Skeletal muscle tissue (tissue), 4 donors: ENCODE results near the gene RRP7A. TPM values are rescaled to one million over a fixed set of nuclear protein-coding genes. Genes with fewer than 3 reads are reported as not detected.
A peak's percentile ranks its signal among the peaks of the same experiment; 100 is the strongest.
"Not testable (repeated sequence)": the region's sequence is repeated elsewhere in the genome, so short reads cannot be mapped to it uniquely, and the experiment has no call there.

ENCODE experiments used
- H3K27ac ChIP-seq: one replicate; pipeline ENCODE4 v1.7.0; 2013; ENCODE audit warnings: mild to moderate bottlenecking, low read depth, low read length, inconsistent platforms
- H3K27me3 ChIP-seq, 3 donors: one replicate each; pipeline ENCODE4 v1.7.0; 2013; ENCODE audit warnings: low read length in 3 of 3; ENCODE audit not compliant: control insufficient read depth in 3 of 3, insufficient read depth in 3 of 3
- H3K36me3 ChIP-seq, 3 donors: one replicate each; pipeline ENCODE4 v1.7.0; 2013; ENCODE audit warnings: low read length in 3 of 3; ENCODE audit not compliant: control insufficient read depth in 3 of 3, insufficient read depth in 3 of 3
- H3K4me1 ChIP-seq, 3 donors: one replicate each; pipeline ENCODE4 v1.7.0; 2013; ENCODE audit warnings: low read length in 3 of 3, mild to moderate bottlenecking in 3 of 3; ENCODE audit not compliant: control insufficient read depth in 3 of 3, insufficient read depth in 3 of 3
- H3K4me3 ChIP-seq, 3 donors: one replicate each; pipeline ENCODE4 v1.7.0; 2013; ENCODE audit warnings: low read length in 3 of 3
- H3K9ac ChIP-seq, 3 donors: one replicate each; pipeline ENCODE4 v1.7.0; 2013; ENCODE audit warnings: low read length in 3 of 3, mild to moderate bottlenecking in 3 of 3, moderate library complexity in 2 of 3, low read depth in 1 of 3
- H3K9me3 ChIP-seq, 3 donors: one replicate each; pipeline ENCODE4 v1.7.0; 2013; ENCODE audit warnings: low read length in 3 of 3; ENCODE audit not compliant: control insufficient read depth in 3 of 3
- total RNA-seq: library from RNA; depleted of rRNA; stranded (reverse); fragments of >200 nt; gene quantifications from one replicate; pipeline ENCODE4 v1.2.3, GENCODE V29; 2014
- donor health status: Osteomylitis.

Gene RRP7A
- total RNA-seq, 1 donor from 2014 or later = 13.0 TPM

GRCh38 chr22:42508327-42508974, 11.1 kb downstream of the RRP7A start:
- H3K4me3 ChIP-seq = not testable (repeated sequence)

GRCh38 chr22:42500836-42501179, 18.8 kb downstream of the RRP7A start:
- Histone ChIP-seq H3K27ac (no peak overlapping the region), H3K36me3 (no peaks in the 10 kb centered on the region), H3K4me1 (peaks cover 4 to 6% (median 6%) of the 10 kb centered on the region in 3 donors), H3K4me3 (peak overlapping the region; percentile 30 to 66 (median 65)), H3K9ac (peak overlapping the region in 2 of 3 donors; percentile 45 to 62), H3K27me3 (no peaks in the 10 kb centered on the region), H3K9me3 (no peaks in the 10 kb centered on the region)

More at GRCh38 chr22:42508327-42508974, 11.1 kb downstream of the RRP7A start:
- H3K27ac ChIP-seq, H3K27me3 ChIP-seq, H3K9me3 ChIP-seq, H3K36me3 ChIP-seq, H3K9ac ChIP-seq, H3K4me1 ChIP-seq: not testable (repeated sequence)

DNA sequence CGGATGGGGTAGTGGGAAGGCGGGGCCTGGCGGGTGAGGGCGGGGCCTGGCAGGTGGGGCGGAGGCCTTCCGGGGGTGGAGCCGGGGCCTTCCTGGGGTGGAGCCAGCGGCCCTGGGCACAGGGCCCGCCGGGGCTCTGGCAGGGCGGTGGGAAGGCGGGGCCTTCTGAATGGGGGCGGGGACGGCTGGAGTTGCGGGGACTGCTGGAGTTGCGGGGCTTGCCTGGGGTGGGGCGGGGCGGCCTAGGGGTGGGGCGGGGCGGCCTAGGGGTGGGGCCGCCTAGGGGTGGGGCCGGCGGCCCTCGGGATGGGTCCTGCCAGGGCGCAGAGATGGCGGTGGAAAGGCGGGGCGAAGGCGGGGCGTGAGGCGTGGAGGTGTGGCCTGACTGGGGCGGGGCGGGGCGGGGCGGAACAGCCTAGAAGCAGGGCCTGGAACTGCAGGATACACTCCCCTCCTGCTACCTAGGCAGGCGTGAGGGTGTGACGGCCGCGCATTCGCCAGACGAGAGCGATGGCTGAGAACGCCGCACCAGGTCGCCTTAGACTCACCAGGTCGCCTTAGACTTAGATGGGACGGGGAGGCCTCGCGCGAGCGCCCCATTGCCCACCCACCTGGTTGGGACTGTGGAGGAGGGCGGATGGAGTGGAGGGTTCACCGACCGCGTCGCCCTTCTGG, 19.3 kb downstream of the RRP7A start:
- Histone ChIP-seq H3K27ac (no peak overlapping the region), H3K36me3 (no peaks in the 10 kb centered on the region), H3K4me3 (peak overlapping the region; percentile 30 to 66 (median 65)), H3K4me1 (peaks cover 4 to 6% (median 6%) of the 10 kb centered on the region in 3 donors), H3K9ac (peak overlapping the region in 2 of 3 donors; percentile 45 to 62), H3K9me3 (no peaks in the 10 kb centered on the region), H3K27me3 (no peaks in the 10 kb centered on the region)

- H3K4me3 ChIP-seq = peak overlapping the region in 2 of 3 donors; percentile 29 to 52
- not testable (repeated sequence) for H3K27ac ChIP-seq, H3K4me1 ChIP-seq, H3K27me3 ChIP-seq, H3K36me3 ChIP-seq, H3K9me3 ChIP-seq, H3K9ac ChIP-seq
These were observed 19.8 kb downstream of the RRP7A start for GRCh38 chr22:42499773-42500160.

DNA sequence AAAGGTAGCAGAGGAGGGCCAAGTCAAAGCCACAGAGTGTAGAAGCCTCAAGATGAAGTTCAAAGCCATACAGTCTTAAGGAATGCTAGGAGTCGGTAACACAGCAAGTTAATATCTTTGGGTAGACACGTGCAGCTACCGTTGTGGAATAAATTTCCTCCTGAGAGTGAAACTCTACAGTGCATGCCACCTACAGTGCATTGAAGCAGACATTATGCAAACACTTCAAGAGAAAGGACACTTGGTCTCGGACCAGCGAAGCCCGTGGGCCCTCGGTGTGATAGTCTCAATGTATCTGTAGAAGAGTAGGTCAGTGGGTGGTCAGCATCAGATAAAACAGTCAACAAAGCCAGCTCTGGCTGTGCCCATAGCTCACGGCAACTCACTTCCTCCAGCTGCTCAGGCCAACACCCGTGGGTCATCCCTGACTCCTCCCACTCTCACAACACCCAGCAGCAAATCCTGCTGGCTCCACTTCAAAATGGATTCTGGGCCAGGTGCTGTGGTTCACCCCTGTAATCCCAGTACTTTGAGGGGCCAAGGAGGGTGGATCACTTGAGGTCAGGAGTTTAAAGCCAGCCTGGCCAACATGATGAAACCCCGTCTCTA, 24.0 kb downstream of the RRP7A start:
- not testable (repeated sequence) for H3K27me3 ChIP-seq, H3K9me3 ChIP-seq

GRCh38 chr22:42493393-42493792, 26.2 kb downstream of the RRP7A start:
- no peak overlapping the region for H3K9ac ChIP-seq
- no peaks in the 10 kb centered on the region for H3K36me3 ChIP-seq
- H3K9me3 ChIP-seq = no peaks in the 10 kb centered on the region
- peaks cover 3 to 12% (median 10%) of the 10 kb centered on the region in 3 donors for H3K27me3 ChIP-seq
- H3K4me3 ChIP-seq = no peak overlapping the region
- no peaks in the 10 kb centered on the region for H3K4me1 ChIP-seq
- H3K27ac ChIP-seq = no peak overlapping the region

More for the DNA sequence above, 24.0 kb downstream of the RRP7A start:
- not testable (repeated sequence) for H3K36me3 ChIP-seq, H3K9ac ChIP-seq, H3K4me1 ChIP-seq, H3K4me3 ChIP-seq, H3K27ac ChIP-seq

- H3K9ac ChIP-seq = no peak overlapping the region
- H3K4me3 ChIP-seq = no peak overlapping the region
- H3K27me3 ChIP-seq = peaks cover 3 to 12% (median 10%) of the 10 kb centered on the region in 3 donors
- H3K27ac ChIP-seq = no peak overlapping the region
- no peaks in the 10 kb centered on the region for H3K4me1 ChIP-seq
- no peaks in the 10 kb centered on the region for H3K9me3 ChIP-seq
- H3K36me3 ChIP-seq = no peaks in the 10 kb centered on the region
These were observed 27.3 kb downstream of the RRP7A start for GRCh38 chr22:42492323-42492690.

DNA sequence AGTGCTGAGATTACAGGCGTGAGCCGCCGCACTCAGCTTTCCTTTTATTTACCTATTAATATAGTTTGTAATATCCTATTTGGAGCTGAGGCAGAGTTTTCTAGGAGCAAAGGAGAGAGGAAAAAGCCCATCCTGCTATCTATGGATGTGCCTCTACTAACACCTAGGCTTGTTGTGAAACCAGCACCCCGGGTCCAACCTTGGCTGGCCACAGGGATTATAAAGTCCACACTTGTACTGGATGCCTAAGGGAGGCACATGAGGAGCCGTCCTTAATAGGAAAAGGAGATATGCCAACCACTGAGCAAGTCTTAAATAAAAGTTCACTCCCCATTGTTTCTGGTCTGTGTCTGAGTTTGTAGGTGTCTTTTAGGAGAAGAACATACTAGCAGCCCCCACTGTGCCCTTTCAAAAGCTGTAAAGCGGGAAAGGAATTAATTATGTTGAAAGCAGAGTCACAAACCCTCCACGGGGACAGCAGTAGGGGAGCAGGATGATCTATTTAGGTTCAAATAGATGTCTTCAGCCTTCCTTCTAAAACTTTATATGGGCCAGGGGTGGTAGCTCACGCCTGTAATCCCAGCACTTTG, 29.3 kb downstream of the RRP7A start:
- Histone ChIP-seq H3K4me1 (no peaks in the 10 kb centered on the region), H3K4me3 (no peak overlapping the region), H3K27ac (no peak overlapping the region), H3K9me3 (no peaks in the 10 kb centered on the region), H3K27me3 (peaks cover 3 to 12% (median 10%) of the 10 kb centered on the region in 3 donors), H3K9ac (no peak overlapping the region), H3K36me3 (no peaks in the 10 kb centered on the region)

- Histone ChIP-seq H3K27ac (no peak overlapping the region), H3K9ac (no peak overlapping the region), H3K36me3 (no peaks in the 10 kb centered on the region), H3K4me1 (no peaks in the 10 kb centered on the region), H3K4me3 (no peak overlapping the region), H3K27me3 (peaks cover 3 to 16% (median 12%) of the 10 kb centered on the region in 3 donors), H3K9me3 (no peaks in the 10 kb centered on the region)
These were observed 30.6 kb downstream of the RRP7A start for GRCh38 chr22:42489000-42489399.

- H3K9me3 ChIP-seq = no peaks in the 10 kb centered on the region
- no peaks in the 10 kb centered on the region for H3K4me1 ChIP-seq
- no peaks in the 10 kb centered on the region for H3K36me3 ChIP-seq
These were observed 35.1 kb downstream of the RRP7A start for GRCh38 chr22:42484506-42484905.

More at GRCh38 chr22:42484506-42484905, 35.1 kb downstream of the RRP7A start:
- Histone ChIP-seq H3K4me3 (no peak overlapping the region), H3K27ac (no peak overlapping the region), H3K27me3 (peaks cover 0 to 9% (median 6%) of the 10 kb centered on the region in 3 donors), H3K9ac (no peak overlapping the region)
